Activated naive CD8-positive, alpha-beta T cell treated with anti-CD3 and anti-CD28 coated beads, Interleukin-2, amount 50 U/mL, for 24 hours (primary cell): ENCODE results near the gene TTC7B.

Experiments used
- ATAC-seq: fragments of 150-1000 bp; cut with Tn5 transposase; one replicate; pipeline ENCODE4 v1.10.0; 2021
- DNase-seq: peaks from one replicate; pipeline ENCODE4 v3.0.0; 2021
- H3K27ac Mint-ChIP-seq: one replicate; pipeline ENCODE4 v1.8.0; 2021; ENCODE audit warnings: mild to moderate bottlenecking, mixed read lengths
- H3K27me3 Mint-ChIP-seq: one replicate; pipeline ENCODE4 v1.8.0; 2021; ENCODE audit warnings: mixed read lengths
- H3K36me3 Mint-ChIP-seq: one replicate; pipeline ENCODE4 v1.8.0; 2021; ENCODE audit warnings: low read depth, mixed read lengths
- H3K4me1 Mint-ChIP-seq: one replicate; pipeline ENCODE4 v1.8.0; 2021; ENCODE audit warnings: mixed read lengths
- H3K4me3 Mint-ChIP-seq: one replicate; pipeline ENCODE4 v1.8.0; 2021; ENCODE audit warnings: mild to moderate bottlenecking, moderate library complexity, mixed read lengths
- H3K9me3 Mint-ChIP-seq: one replicate; pipeline ENCODE4 v1.8.0; 2021; ENCODE audit warnings: mixed read lengths

TTC7B gene

DNA sequence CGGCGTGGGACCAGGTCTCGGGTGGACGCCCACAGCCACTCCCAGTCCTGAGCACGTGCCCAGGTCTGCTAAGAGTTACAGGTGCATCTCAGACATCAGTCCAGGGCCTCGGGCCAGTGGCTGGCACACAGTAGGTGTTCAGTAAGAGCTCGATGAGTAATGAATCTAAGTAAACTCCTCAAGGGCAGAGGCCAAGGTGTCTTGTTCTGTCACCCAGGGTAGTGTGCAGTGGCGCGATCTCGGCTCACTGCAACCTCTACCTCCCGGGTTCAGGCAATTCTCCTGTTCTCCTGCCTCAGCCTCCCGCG lies 11.2 kb downstream of the TTC7B start:
- Mint-ChIP-seq H3K4me3 (no peak overlapping the region), H3K36me3 (no peaks in the 10 kb centered on the region), H3K9me3 (no peaks in the 10 kb centered on the region), H3K27ac (no peak overlapping the region), H3K27me3 (no peaks in the 10 kb centered on the region), H3K4me1 (peaks cover 6% of the 10 kb centered on the region)
- ATAC-seq (peak; percentile 21), DNase-seq (no peak)

DNA sequence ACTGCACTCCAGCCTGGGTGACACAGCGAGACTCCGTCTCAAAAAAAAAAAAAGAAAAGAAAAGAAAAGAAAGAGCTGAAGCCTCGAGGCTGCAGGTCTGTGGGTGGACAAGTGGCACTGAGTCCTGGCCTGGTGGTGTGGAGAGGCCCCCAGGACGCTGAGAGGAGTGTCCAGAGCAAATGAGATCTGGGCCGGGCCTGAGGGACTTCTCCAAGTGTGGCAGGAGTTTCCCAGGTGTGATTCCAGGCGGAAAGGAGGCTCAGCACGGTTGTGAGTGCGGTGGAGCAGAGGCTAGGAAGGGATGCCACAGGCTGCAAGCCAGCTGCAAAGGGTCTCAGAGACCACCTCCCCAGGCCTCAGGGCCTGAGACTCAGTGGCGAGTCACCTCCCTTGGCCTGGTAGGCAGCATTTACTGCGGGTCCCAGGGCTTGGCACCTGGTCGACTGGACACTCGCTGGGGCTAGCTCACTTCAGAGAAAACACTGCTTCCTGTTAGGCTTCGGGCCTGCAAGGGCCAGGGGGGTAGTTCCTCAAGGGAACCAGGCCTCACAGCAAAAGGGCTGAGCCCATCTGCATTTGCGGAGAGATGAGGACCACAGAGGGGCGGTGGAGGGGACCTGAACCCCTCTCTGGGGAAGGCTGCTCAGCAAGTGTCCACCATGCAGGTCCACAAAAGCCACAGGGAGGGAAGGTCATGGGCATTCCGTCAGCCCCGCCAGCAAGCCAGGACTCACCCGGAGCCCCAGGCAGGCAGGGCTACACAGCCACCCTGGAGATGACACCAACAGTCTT lies 11.7 kb downstream of the TTC7B start:
- no peaks in the 10 kb centered on the region for H3K27me3 Mint-ChIP-seq
- H3K9me3 Mint-ChIP-seq: no peaks in the 10 kb centered on the region
- DNase-seq: no peak
- no peak overlapping the region for H3K27ac Mint-ChIP-seq
- no peak overlapping the region for H3K4me3 Mint-ChIP-seq
- no peak for ATAC-seq
- peaks cover 6% of the 10 kb centered on the region for H3K4me1 Mint-ChIP-seq
- no peaks in the 10 kb centered on the region for H3K36me3 Mint-ChIP-seq

DNA sequence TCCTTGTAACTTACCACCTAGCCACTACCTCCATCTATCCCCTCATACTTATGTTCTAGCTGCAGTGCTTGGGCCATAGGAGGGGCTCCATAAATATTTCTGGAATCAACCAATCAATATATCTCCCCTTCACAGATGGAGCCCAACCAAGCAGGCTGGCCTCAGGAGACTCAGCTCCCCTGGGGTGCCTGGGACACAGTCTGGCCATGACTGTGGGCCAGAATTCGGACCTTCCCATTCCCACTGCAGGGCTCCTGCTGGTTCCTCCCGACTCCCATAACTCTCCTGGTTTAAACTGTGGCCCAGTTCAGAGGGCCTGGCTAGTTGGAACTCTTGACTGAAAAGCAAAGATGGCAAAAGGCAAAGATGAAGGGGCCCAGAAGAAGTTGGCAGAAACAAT lies 13.0 kb downstream of the TTC7B start:
- Mint-ChIP-seq H3K27ac (no peak overlapping the region), H3K9me3 (no peaks in the 10 kb centered on the region), H3K4me1 (peaks cover 6% of the 10 kb centered on the region), H3K27me3 (no peaks in the 10 kb centered on the region), H3K4me3 (no peak overlapping the region), H3K36me3 (no peaks in the 10 kb centered on the region)
- DNase-seq (no peak), ATAC-seq (no peak)

GRCh38 chr14:90799420-90799819 lies 16.8 kb downstream of the TTC7B start:
- Mint-ChIP-seq H3K36me3 (no peaks in the 10 kb centered on the region), H3K4me3 (no peak overlapping the region), H3K27me3 (no peaks in the 10 kb centered on the region), H3K4me1 (peaks cover 6% of the 10 kb centered on the region), H3K9me3 (no peaks in the 10 kb centered on the region), H3K27ac (no peak overlapping the region)
- ATAC-seq: no peak
- DNase-seq: no peak

GRCh38 chr14:90797919-90798318 lies 18.3 kb downstream of the TTC7B start:
- Mint-ChIP-seq H3K4me1 (peaks cover 6% of the 10 kb centered on the region), H3K9me3 (no peaks in the 10 kb centered on the region), H3K27ac (no peak overlapping the region), H3K27me3 (no peaks in the 10 kb centered on the region), H3K4me3 (no peak overlapping the region), H3K36me3 (no peaks in the 10 kb centered on the region)
- no peak for DNase-seq
- ATAC-seq: no peak

DNA sequence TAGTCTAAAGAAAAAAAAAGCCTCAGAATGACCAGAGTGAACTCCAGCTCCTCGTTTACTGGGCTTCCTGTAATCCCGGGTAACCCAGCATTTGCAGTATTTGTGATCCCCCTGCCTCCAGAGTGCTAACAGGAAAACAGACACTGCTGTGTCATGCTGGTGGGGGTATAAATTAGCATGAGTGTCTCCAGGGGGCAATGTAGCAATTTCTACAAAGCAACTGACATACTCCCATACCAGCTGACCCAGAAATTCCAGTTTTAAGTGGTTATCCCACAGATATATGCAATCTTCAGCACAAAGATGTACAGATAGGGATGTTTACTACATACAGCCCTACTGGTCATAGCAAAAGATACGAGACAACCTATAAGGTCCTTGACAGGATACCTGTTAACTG lies 18.8 kb downstream of the TTC7B start:
- Mint-ChIP-seq H3K9me3 (no peaks in the 10 kb centered on the region), H3K4me3 (no peak overlapping the region), H3K27me3 (no peaks in the 10 kb centered on the region), H3K27ac (no peak overlapping the region), H3K4me1 (peaks cover 6% of the 10 kb centered on the region), H3K36me3 (no peaks in the 10 kb centered on the region)
- no peak for ATAC-seq
- DNase-seq: no peak

- H3K27me3 Mint-ChIP-seq: no peaks in the 10 kb centered on the region
- H3K4me1 Mint-ChIP-seq: peaks cover 3% of the 10 kb centered on the region
- no peak overlapping the region for H3K27ac Mint-ChIP-seq
- no peaks in the 10 kb centered on the region for H3K36me3 Mint-ChIP-seq
- H3K9me3 Mint-ChIP-seq: no peaks in the 10 kb centered on the region
- ATAC-seq (no peak), DNase-seq (no peak)
- H3K4me3 Mint-ChIP-seq: no peak overlapping the region
Observed at GRCh38 chr14:90796329-90796728, 19.9 kb downstream of the TTC7B start.

GRCh38 chr14:90795744-90796143 lies 20.5 kb downstream of the TTC7B start:
- no peaks in the 10 kb centered on the region for H3K9me3 Mint-ChIP-seq

GRCh38 chr14:90791486-90791885 lies 24.7 kb downstream of the TTC7B start:
- no peaks in the 10 kb centered on the region for H3K4me1 Mint-ChIP-seq
- no peak for DNase-seq
- H3K27ac Mint-ChIP-seq: no peak overlapping the region
- H3K36me3 Mint-ChIP-seq: no peaks in the 10 kb centered on the region
- no peak overlapping the region for H3K4me3 Mint-ChIP-seq
- no peaks in the 10 kb centered on the region for H3K9me3 Mint-ChIP-seq
- H3K27me3 Mint-ChIP-seq: no peaks in the 10 kb centered on the region
- ATAC-seq: no peak

More at GRCh38 chr14:90795744-90796143, 20.5 kb downstream of the TTC7B start:
- H3K27me3 Mint-ChIP-seq: no peaks in the 10 kb centered on the region
- no peaks in the 10 kb centered on the region for H3K36me3 Mint-ChIP-seq
- no peak for DNase-seq
- no peak overlapping the region for H3K27ac Mint-ChIP-seq
- no peaks in the 10 kb centered on the region for H3K4me1 Mint-ChIP-seq
- H3K4me3 Mint-ChIP-seq: no peak overlapping the region
- no peak for ATAC-seq

GRCh38 chr14:90788031-90788430 lies 28.2 kb downstream of the TTC7B start:
- DNase-seq (no peak), ATAC-seq (no peak)
- Mint-ChIP-seq H3K4me3 (no peak overlapping the region), H3K9me3 (no peaks in the 10 kb centered on the region), H3K27me3 (no peaks in the 10 kb centered on the region), H3K4me1 (no peaks in the 10 kb centered on the region), H3K36me3 (no peaks in the 10 kb centered on the region), H3K27ac (no peak overlapping the region)

- Mint-ChIP-seq H3K27ac (no peak overlapping the region), H3K36me3 (no peaks in the 10 kb centered on the region), H3K4me3 (no peak overlapping the region), H3K9me3 (no peaks in the 10 kb centered on the region), H3K4me1 (no peaks in the 10 kb centered on the region), H3K27me3 (no peaks in the 10 kb centered on the region)
- no peak for ATAC-seq
- no peak for DNase-seq
Observed at GRCh38 chr14:90785876-90786450, 30.3 kb downstream of the TTC7B start.

DNA sequence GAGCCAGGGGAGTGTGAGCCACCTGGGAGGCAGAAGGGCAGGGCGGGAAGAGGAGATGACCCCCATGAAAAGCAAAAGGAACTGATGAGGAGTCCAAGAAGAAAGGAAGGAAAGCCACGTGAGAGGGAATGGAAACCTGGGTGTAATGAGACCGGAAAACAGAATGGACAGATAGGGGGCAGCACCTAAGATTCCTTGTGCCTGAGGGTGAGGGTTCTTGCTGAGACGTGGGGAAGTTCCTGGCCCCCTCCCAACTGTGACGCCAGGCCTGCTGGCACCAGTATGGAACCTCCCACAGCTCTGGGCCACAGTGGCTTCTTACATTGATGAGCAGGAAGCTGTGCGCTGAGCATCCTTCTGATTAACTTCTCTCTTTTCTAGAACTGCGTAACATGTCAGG lies 30.8 kb downstream of the TTC7B start:
- Mint-ChIP-seq H3K36me3 (no peaks in the 10 kb centered on the region), H3K4me3 (no peak overlapping the region), H3K9me3 (no peaks in the 10 kb centered on the region), H3K4me1 (no peaks in the 10 kb centered on the region), H3K27me3 (no peaks in the 10 kb centered on the region), H3K27ac (no peak overlapping the region)
- DNase-seq (no peak), ATAC-seq (no peak)

GRCh38 chr14:90784621-90785270 lies 31.5 kb downstream of the TTC7B start:
- Mint-ChIP-seq H3K4me1 (no peaks in the 10 kb centered on the region), H3K36me3 (no peaks in the 10 kb centered on the region), H3K9me3 (no peaks in the 10 kb centered on the region), H3K27ac (no peak overlapping the region), H3K27me3 (no peaks in the 10 kb centered on the region), H3K4me3 (no peak overlapping the region)
- no peak for DNase-seq
- ATAC-seq: no peak

- ATAC-seq: no peak
- no peaks in the 10 kb centered on the region for H3K9me3 Mint-ChIP-seq
- H3K4me3 Mint-ChIP-seq: no peak overlapping the region
- H3K36me3 Mint-ChIP-seq: no peaks in the 10 kb centered on the region
- H3K27ac Mint-ChIP-seq: no peak overlapping the region
- H3K27me3 Mint-ChIP-seq: no peaks in the 10 kb centered on the region
- H3K4me1 Mint-ChIP-seq: no peaks in the 10 kb centered on the region
- no peak for DNase-seq
Observed at GRCh38 chr14:90783344-90783743, 32.9 kb downstream of the TTC7B start.

DNA sequence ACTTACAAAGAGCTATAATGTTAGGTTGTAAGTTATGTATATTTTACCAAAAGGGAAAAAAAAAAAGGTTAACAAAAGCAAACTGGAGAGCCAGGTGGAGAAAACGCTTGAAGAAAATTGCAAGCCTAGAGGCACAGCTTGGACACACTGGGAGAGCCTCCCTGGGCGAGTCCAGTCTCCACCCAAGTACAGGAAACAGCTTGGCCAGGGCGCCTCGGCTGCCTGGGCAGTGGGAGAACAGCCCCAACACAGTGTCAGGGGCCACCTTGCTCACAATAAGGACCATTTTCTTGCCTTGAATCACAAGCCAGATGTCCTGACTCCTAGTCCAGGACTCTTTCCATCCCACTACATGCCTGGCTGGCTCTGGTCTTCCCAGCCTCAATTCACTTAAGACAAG lies 33.3 kb downstream of the TTC7B start:
- no peaks in the 10 kb centered on the region for H3K4me1 Mint-ChIP-seq
- ATAC-seq (no peak), DNase-seq (no peak)
- no peak overlapping the region for H3K4me3 Mint-ChIP-seq
- no peaks in the 10 kb centered on the region for H3K9me3 Mint-ChIP-seq
- no peak overlapping the region for H3K27ac Mint-ChIP-seq
- no peaks in the 10 kb centered on the region for H3K27me3 Mint-ChIP-seq
- H3K36me3 Mint-ChIP-seq: no peaks in the 10 kb centered on the region
